Activated T-cell treated with anti-CD3 and anti-CD28 coated beads, Interleukin-2, amount 50 U/mL, for 24 hours (primary cell): ENCODE results near the gene QDPR.

Experiments used
- DNase-seq: peaks from one replicate; pipeline ENCODE4 v3.0.0-alpha.2; 2020
- H3K27ac Mint-ChIP-seq: 2 replicates; pipeline ENCODE4 v1.8.0; 2020; ENCODE audit warnings: mild to moderate bottlenecking, mixed read lengths
- H3K27me3 Mint-ChIP-seq: 2 replicates; pipeline ENCODE4 v1.8.0; 2020; ENCODE audit warnings: mixed read lengths
- H3K36me3 Mint-ChIP-seq: 2 replicates; pipeline ENCODE4 v1.8.0; 2020; ENCODE audit warnings: low read depth, mixed read lengths
- H3K4me1 Mint-ChIP-seq: 2 replicates; pipeline ENCODE4 v1.8.0; 2020; ENCODE audit warnings: low read depth, mixed read lengths
- H3K4me3 Mint-ChIP-seq: 2 replicates; pipeline ENCODE4 v1.8.0; 2020; ENCODE audit warnings: mild to moderate bottlenecking, moderate library complexity, mixed read lengths
- H3K9me3 Mint-ChIP-seq: 2 replicates; pipeline ENCODE4 v1.8.0; 2020; ENCODE audit warnings: mixed read lengths

Gene QDPR

DNA sequence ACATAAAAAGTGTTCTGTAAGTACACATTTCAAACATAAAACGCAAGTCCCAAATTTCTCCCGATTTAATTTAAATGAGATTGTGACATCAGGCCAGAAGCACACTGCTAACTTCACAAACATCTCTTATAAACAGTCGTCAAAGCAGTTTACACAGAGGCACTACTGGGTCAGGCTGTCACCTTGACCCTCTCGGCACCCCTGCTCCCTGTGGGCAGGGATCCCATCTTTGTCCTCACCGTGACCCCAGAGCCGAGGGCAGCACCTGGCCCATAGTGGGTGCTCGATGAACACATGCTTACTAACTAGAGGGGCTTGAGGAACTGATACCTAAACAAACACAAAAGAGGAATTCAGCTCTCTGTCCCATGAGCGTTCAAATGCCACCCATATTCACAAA lies 22.2 kb downstream of the QDPR start:
- no peaks in the 10 kb centered on the region for H3K9me3 Mint-ChIP-seq
- no peak overlapping the region for H3K27ac Mint-ChIP-seq
- no peak overlapping the region for H3K4me3 Mint-ChIP-seq
- DNase-seq, result no peak
- peaks cover 94% of the 10 kb centered on the region for H3K36me3 Mint-ChIP-seq
- H3K4me1 Mint-ChIP-seq, result peaks cover 10% of the 10 kb centered on the region
- no peaks in the 10 kb centered on the region for H3K27me3 Mint-ChIP-seq

DNA sequence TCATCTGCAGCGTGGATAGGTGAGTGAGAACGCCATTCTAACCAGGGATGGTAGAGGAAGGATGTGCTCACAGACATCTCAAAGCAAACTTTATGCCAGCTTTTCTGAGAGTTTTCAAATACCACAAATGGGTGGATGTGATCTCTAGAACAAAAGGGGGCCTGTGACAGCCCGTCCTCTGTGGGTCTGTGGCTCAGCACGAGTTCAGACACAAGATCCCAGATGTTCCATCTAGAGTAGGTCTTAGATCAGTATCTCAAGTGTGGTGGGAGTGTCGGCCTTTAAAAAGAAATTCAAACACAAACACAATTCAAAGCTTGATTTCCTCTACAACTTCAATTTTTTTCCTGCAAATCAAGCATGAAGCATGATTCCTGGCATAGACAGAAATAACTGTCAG lies 22.8 kb downstream of the QDPR start:
- DNase-seq, result no peak
- H3K9me3 Mint-ChIP-seq, result no peaks in the 10 kb centered on the region
- H3K27ac Mint-ChIP-seq, result peak overlapping the region; percentile 29
- H3K4me3 Mint-ChIP-seq, result no peak overlapping the region
- H3K4me1 Mint-ChIP-seq, result peaks cover 4% of the 10 kb centered on the region
- peaks cover 94% of the 10 kb centered on the region for H3K36me3 Mint-ChIP-seq
- H3K27me3 Mint-ChIP-seq, result no peaks in the 10 kb centered on the region

GRCh38 chr4:17482716-17483115 lies 29.2 kb downstream of the QDPR start:
- peaks cover 45% of the 10 kb centered on the region for H3K36me3 Mint-ChIP-seq
- no peaks in the 10 kb centered on the region for H3K4me1 Mint-ChIP-seq
- H3K9me3 Mint-ChIP-seq, result no peaks in the 10 kb centered on the region
- no peaks in the 10 kb centered on the region for H3K27me3 Mint-ChIP-seq
- no peak overlapping the region for H3K4me3 Mint-ChIP-seq
- no peak for DNase-seq
- H3K27ac Mint-ChIP-seq, result no peak overlapping the region

GRCh38 chr4:17480955-17481354 lies 30.9 kb downstream of the QDPR start:
- Mint-ChIP-seq H3K27me3 (no peaks in the 10 kb centered on the region), H3K27ac (no peak overlapping the region), H3K9me3 (no peaks in the 10 kb centered on the region), H3K4me3 (no peak overlapping the region), H3K36me3 (peaks cover 29% of the 10 kb centered on the region), H3K4me1 (no peaks in the 10 kb centered on the region)
- no peak for DNase-seq

GRCh38 chr4:17480210-17480927 lies 31.5 kb downstream of the QDPR start:
- Mint-ChIP-seq H3K27me3 (no peaks in the 10 kb centered on the region), H3K4me1 (no peaks in the 10 kb centered on the region), H3K4me3 (no peak overlapping the region), H3K9me3 (no peaks in the 10 kb centered on the region), H3K27ac (no peak overlapping the region), H3K36me3 (peaks cover 26% of the 10 kb centered on the region)
- no peak for DNase-seq

GRCh38 chr4:17477774-17478472 lies 34.0 kb downstream of the QDPR start:
- DNase-seq, result no peak
- H3K27me3 Mint-ChIP-seq, result no peaks in the 10 kb centered on the region
- H3K4me3 Mint-ChIP-seq, result no peak overlapping the region
- peaks cover 11% of the 10 kb centered on the region for H3K36me3 Mint-ChIP-seq
- H3K4me1 Mint-ChIP-seq, result no peaks in the 10 kb centered on the region
- no peak overlapping the region for H3K27ac Mint-ChIP-seq
- no peaks in the 10 kb centered on the region for H3K9me3 Mint-ChIP-seq

DNA sequence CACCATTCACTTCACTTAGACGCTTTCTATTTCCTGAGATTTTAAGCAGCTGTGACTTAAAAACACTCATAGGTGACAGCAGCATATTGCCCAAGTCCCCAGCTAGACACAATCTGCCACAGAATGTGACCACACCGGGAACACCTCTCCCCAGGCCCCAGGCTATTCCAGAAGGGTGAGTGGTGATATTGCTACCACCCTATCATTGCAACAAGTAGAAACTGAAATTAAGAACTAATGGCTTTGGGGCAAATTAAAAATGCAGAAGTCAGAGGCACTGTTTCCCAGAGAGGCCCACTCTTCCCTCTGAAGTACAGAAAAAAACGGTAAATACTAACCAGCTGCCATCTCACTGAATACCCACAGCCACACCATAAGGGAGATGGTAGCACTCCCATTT lies 35.0 kb downstream of the QDPR start:
- H3K27ac Mint-ChIP-seq, result no peak overlapping the region
- peaks cover 2% of the 10 kb centered on the region for H3K4me1 Mint-ChIP-seq
- H3K36me3 Mint-ChIP-seq, result peaks cover 11% of the 10 kb centered on the region
- no peak for DNase-seq
- H3K27me3 Mint-ChIP-seq, result no peaks in the 10 kb centered on the region
- no peaks in the 10 kb centered on the region for H3K9me3 Mint-ChIP-seq
- no peak overlapping the region for H3K4me3 Mint-ChIP-seq

GRCh38 chr4:17475481-17475880 lies 36.4 kb downstream of the QDPR start:
- H3K36me3 Mint-ChIP-seq, result peaks cover 11% of the 10 kb centered on the region
- H3K9me3 Mint-ChIP-seq, result no peaks in the 10 kb centered on the region
- no peak overlapping the region for H3K27ac Mint-ChIP-seq
- no peaks in the 10 kb centered on the region for H3K27me3 Mint-ChIP-seq
- no peak for DNase-seq
- no peak overlapping the region for H3K4me3 Mint-ChIP-seq
- H3K4me1 Mint-ChIP-seq, result peaks cover 2% of the 10 kb centered on the region

DNA sequence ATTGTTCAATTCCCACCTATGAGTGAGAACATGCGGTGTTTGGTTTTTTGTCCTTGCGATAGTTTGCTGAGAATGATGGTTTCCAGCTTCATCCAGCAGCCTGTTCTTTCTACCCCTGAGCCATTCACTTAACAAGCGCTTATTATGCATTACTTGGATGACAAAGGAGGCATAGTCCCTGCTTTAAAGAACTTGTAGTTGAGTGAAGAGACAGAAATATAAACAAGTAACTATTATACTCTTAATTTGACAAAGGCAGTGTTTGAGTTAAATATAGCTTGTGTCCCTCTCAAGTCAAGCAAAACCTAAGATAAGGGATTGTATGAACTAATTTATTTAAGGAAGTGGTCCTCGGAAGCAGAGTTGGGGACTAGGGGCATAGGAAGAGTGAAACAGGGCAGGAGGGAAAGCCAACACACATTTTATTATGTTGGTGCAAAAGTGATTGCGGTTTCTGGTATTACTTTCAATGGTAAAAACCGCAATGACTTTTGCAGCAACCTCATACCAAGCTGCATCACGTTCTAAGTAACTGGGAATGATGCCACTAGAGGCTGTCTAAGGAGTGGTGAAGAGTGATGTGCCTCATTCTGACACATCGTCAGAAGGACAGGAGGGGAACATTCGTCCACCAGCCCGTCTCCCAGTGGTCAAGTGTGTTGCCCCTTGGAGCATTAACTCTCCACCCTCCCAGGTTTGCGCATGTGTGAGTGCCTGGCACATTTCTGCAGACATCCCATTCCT lies 41.8 kb downstream of the QDPR start:
- Mint-ChIP-seq H3K4me1 (peaks cover 2% of the 10 kb centered on the region), H3K27ac (no peak overlapping the region), H3K36me3 (peaks cover 1% of the 10 kb centered on the region), H3K4me3 (no peak overlapping the region), H3K27me3 (no peaks in the 10 kb centered on the region), H3K9me3 (no peaks in the 10 kb centered on the region)
- no peak for DNase-seq

GRCh38 chr4:17468619-17469221 lies 43.2 kb downstream of the QDPR start:
- Mint-ChIP-seq H3K27ac (no peak overlapping the region), H3K27me3 (no peaks in the 10 kb centered on the region), H3K36me3 (peaks cover 1% of the 10 kb centered on the region), H3K9me3 (no peaks in the 10 kb centered on the region), H3K4me1 (peaks cover 2% of the 10 kb centered on the region), H3K4me3 (no peak overlapping the region)
- no peak for DNase-seq

GRCh38 chr4:17463606-17464005 lies 48.3 kb downstream of the QDPR start:
- H3K4me1 Mint-ChIP-seq, result no peaks in the 10 kb centered on the region
- H3K27me3 Mint-ChIP-seq, result no peaks in the 10 kb centered on the region
- peaks cover 3% of the 10 kb centered on the region for H3K36me3 Mint-ChIP-seq
- H3K9me3 Mint-ChIP-seq, result no peaks in the 10 kb centered on the region
- no peak for DNase-seq
- no peak overlapping the region for H3K4me3 Mint-ChIP-seq
- no peak overlapping the region for H3K27ac Mint-ChIP-seq

DNA sequence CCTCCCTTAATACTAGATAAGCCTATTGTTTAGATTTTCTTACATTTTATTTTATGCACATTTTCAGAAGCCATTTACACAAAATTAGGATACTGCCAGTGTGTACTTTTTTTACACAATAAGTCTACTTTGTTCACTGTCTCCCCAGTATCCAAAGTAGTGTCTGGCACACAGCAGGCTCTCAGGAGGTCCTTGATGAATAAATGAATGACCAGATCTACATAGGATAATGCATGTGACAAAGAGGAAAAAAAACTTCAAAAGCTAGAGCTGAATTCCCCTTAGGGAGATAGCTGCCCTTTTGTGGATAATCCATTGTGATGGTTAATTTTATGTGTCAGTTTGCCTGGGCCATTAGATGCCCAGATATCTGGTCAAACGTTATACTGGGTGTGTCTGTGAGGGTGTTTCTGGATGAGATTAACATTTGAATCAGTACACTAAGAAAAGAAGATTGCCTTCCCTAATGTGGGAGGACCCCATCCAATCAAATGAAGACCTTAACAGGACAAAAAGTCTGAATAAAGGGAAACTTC lies 61.6 kb downstream of the QDPR start:
- no peak overlapping the region for H3K4me3 Mint-ChIP-seq
- no peaks in the 10 kb centered on the region for H3K4me1 Mint-ChIP-seq
- no peaks in the 10 kb centered on the region for H3K36me3 Mint-ChIP-seq
- no peaks in the 10 kb centered on the region for H3K27me3 Mint-ChIP-seq
- no peak for DNase-seq
- no peak overlapping the region for H3K27ac Mint-ChIP-seq
- no peaks in the 10 kb centered on the region for H3K9me3 Mint-ChIP-seq

GRCh38 chr4:17448689-17449088 lies 63.2 kb downstream of the QDPR start:
- H3K4me1 Mint-ChIP-seq, result no peaks in the 10 kb centered on the region
- no peak for DNase-seq
- no peaks in the 10 kb centered on the region for H3K36me3 Mint-ChIP-seq
- H3K9me3 Mint-ChIP-seq, result no peaks in the 10 kb centered on the region
- no peak overlapping the region for H3K27ac Mint-ChIP-seq
- H3K4me3 Mint-ChIP-seq, result no peak overlapping the region
- H3K27me3 Mint-ChIP-seq, result no peaks in the 10 kb centered on the region

- no peaks in the 10 kb centered on the region for H3K4me1 Mint-ChIP-seq
- DNase-seq, result no peak
- H3K4me3 Mint-ChIP-seq, result no peak overlapping the region
- no peak overlapping the region for H3K27ac Mint-ChIP-seq
- no peaks in the 10 kb centered on the region for H3K36me3 Mint-ChIP-seq
- no peaks in the 10 kb centered on the region for H3K9me3 Mint-ChIP-seq
- H3K27me3 Mint-ChIP-seq, result no peaks in the 10 kb centered on the region
Measured at GRCh38 chr4:17447675-17448298, 64.1 kb downstream of the QDPR start.
